ENCODE measurements around the gene RECQL5. TPM values are rescaled to one million over a fixed set of nuclear protein-coding genes. Genes with fewer than 3 reads are reported as not detected.

The RECQL5 gene
- total and polyA plus RNA-seq, 2 donors (not counting 1 experiment from before 2014, with no cell fraction given), result 58.5 to 70.5 TPM

Other genes with a start within 250 kb of the RECQL5 start
- 112 and 139 TPM in 2 replicates for gene TMEM94, start 210.5 kb downstream of the RECQL5 start, total RNA-seq
- gene TMEM94, start 210.5 kb downstream of the RECQL5 start, polyA plus RNA-seq, result 140 and 158 TPM in 2 replicates
- gene CASKIN2, start 151.6 kb downstream of the RECQL5 start, total RNA-seq, result 0.37 and 0.97 TPM in 2 replicates
- gene CASKIN2, start 151.6 kb downstream of the RECQL5 start, polyA plus RNA-seq, result 0.27 and 1.00 TPM in 2 replicates
- gene TSEN54, start 150.6 kb downstream of the RECQL5 start, total RNA-seq, result 29.7 and 33.0 TPM in 2 replicates
- gene TSEN54, start 150.6 kb downstream of the RECQL5 start, polyA plus RNA-seq, result 26.3 and 45.9 TPM in 2 replicates
- gene LLGL2, start 141.5 kb downstream of the RECQL5 start, total RNA-seq, result 39.7 and 40.6 TPM in 2 replicates
- 35.3 and 52.0 TPM in 2 replicates for gene LLGL2, start 141.5 kb downstream of the RECQL5 start, polyA plus RNA-seq
- gene MYO15B, start 79.4 kb downstream of the RECQL5 start, total RNA-seq, result 452 and 460 TPM in 2 replicates
- 619 and 1,019 TPM in 2 replicates for gene MYO15B, start 79.4 kb downstream of the RECQL5 start, polyA plus RNA-seq
- gene SMIM5, start 33.7 kb downstream of the RECQL5 start, total RNA-seq, result 0.61 and 0.62 TPM in 2 replicates
- 4.9 and 7.6 TPM in 2 replicates for gene SMIM5, start 33.7 kb downstream of the RECQL5 start, polyA plus RNA-seq
- 148 and 174 TPM in 2 replicates for gene SAP30BP, start 184 bp upstream of the RECQL5 start, total RNA-seq
- 143 and 189 TPM in 2 replicates for gene SAP30BP, start 184 bp upstream of the RECQL5 start, polyA plus RNA-seq
- 0.81 and 1.1 TPM in 2 replicates for gene ITGB4, start 54.3 kb upstream of the RECQL5 start, total RNA-seq
- gene ITGB4, start 54.3 kb upstream of the RECQL5 start, polyA plus RNA-seq, result 0.12 and 0.27 TPM in 2 replicates
- 29.8 and 33.9 TPM in 2 replicates for gene GALK1, start 98.0 kb upstream of the RECQL5 start, total RNA-seq
- 25.7 and 37.4 TPM in 2 replicates for gene GALK1, start 98.0 kb upstream of the RECQL5 start, polyA plus RNA-seq
- 70.3 and 82.3 TPM in 2 replicates for gene UNK, start 117.7 kb upstream of the RECQL5 start, total RNA-seq
- gene UNK, start 117.7 kb upstream of the RECQL5 start, polyA plus RNA-seq, result 35.5 and 41.4 TPM in 2 replicates
- 107 and 114 TPM in 2 replicates for gene UNC13D, start 177.2 kb upstream of the RECQL5 start, total RNA-seq
- 78.2 and 101 TPM in 2 replicates for gene UNC13D, start 177.2 kb upstream of the RECQL5 start, polyA plus RNA-seq
- gene WBP2, start 188.2 kb upstream of the RECQL5 start, total RNA-seq, result 132 and 140 TPM in 2 replicates
- 82.0 and 88.6 TPM in 2 replicates for gene WBP2, start 188.2 kb upstream of the RECQL5 start, polyA plus RNA-seq
- gene TRIM47, start 211.4 kb upstream of the RECQL5 start, total RNA-seq, result 5.3 and 6.4 TPM in 2 replicates
- 2.3 and 8.3 TPM in 2 replicates for gene TRIM47, start 211.4 kb upstream of the RECQL5 start, polyA plus RNA-seq
- gene TRIM65, start 229.8 kb upstream of the RECQL5 start, total RNA-seq, result 39.2 and 40.7 TPM in 2 replicates
- gene TRIM65, start 229.8 kb upstream of the RECQL5 start, polyA plus RNA-seq, result 16.8 and 18.0 TPM in 2 replicates
- gene MRPL38, start 237.7 kb upstream of the RECQL5 start, total RNA-seq, result 127 and 139 TPM in 2 replicates
- gene MRPL38, start 237.7 kb upstream of the RECQL5 start, polyA plus RNA-seq, result 100 and 126 TPM in 2 replicates